Measurements from ENCODE around the gene UBE2I.

DNA sequence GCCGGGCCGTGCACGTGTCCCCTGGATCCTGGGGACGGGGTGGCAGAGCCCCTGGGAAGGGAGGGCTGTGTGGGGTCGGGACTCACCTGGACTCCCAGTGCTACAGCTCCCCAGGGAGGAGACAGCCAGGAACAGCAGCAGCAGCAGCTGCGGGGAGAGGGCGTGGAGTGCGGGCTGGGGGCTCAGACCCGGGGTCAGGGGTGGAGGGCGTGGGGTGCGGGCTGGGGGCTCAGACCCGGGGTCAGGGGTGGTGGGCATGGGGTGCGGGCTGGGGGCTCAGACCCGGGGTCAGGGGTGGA lies 32.9 kb upstream of the UBE2I start:
- TF ChIP-seq POLR2A (IDR thresholded peaks at IDR 0.05): no peak
- no peak for TF ChIP-seq CTCF (IDR thresholded peaks at IDR 0.05)
